Activated naive CD4-positive, alpha-beta T cell (primary cell): Measurements from ENCODE around the gene RCCD1.
"Not testable (repeated sequence)": the region's sequence is repeated elsewhere in the genome, so short reads cannot be mapped to it uniquely, and the experiment has no call there.

Experiments
- DNase-seq, 4 experiments: peaks; one replicate each; lab custom pipeline; 2025; lab: John Stamatoyannopoulos, UW

The RCCD1 gene, protein sequence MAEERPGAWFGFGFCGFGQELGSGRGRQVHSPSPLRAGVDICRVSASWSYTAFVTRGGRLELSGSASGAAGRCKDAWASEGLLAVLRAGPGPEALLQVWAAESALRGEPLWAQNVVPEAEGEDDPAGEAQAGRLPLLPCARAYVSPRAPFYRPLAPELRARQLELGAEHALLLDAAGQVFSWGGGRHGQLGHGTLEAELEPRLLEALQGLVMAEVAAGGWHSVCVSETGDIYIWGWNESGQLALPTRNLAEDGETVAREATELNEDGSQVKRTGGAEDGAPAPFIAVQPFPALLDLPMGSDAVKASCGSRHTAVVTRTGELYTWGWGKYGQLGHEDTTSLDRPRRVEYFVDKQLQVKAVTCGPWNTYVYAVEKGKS

DNA sequence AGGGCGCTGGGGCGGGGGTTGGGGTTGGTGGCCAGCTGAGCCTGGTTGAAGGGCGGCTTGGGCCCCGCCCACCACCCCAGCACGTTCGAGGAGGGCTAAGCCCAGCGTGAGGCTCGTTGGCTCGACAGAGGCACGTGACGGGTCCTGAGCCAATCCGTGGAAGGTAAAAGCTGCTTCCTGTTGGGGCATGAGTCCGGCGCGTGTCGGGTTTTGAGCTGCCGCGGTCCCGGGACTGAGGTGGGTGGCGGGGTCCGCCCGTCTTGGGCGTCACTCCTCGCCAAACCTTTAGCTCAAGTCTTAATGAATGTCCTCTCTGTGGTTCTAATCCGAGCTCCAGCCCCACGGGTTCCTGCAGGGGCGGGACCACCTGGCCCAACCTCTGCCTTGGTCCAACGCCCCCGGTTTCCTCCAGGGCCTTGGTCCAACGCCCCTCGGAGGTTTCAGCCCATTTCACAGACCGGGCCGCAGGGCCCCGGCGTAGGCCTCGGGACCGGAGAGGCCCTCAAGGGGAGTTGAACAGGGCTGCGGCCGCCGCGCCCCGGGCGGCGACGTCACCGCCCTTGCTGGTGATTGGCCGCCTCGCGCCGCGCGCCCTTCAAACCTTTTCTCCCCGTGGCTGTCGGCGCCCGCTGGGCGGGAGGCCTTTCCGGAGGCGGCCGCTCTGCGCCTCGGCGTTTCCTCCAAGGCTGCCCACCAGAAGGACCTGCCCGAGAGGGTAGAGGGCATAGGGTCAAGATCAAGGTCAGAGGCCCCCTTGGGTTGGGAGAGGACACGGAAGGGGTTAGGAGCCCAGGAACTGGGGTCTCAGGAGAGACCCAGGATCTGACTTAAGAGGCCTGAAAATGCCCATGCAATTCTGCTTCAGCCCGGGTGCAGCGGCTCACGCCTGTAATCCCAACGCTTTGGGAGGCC, at the start of gene RCCD1:
RCCD1 (plus strand) TSS at position 173 of the 912 bp plus-strand sequence. CDS start 1,851 bp downstream, outside the sequence.
- DNase-seq, result peak; percentile 55 to 80 (median 75)

DNA sequence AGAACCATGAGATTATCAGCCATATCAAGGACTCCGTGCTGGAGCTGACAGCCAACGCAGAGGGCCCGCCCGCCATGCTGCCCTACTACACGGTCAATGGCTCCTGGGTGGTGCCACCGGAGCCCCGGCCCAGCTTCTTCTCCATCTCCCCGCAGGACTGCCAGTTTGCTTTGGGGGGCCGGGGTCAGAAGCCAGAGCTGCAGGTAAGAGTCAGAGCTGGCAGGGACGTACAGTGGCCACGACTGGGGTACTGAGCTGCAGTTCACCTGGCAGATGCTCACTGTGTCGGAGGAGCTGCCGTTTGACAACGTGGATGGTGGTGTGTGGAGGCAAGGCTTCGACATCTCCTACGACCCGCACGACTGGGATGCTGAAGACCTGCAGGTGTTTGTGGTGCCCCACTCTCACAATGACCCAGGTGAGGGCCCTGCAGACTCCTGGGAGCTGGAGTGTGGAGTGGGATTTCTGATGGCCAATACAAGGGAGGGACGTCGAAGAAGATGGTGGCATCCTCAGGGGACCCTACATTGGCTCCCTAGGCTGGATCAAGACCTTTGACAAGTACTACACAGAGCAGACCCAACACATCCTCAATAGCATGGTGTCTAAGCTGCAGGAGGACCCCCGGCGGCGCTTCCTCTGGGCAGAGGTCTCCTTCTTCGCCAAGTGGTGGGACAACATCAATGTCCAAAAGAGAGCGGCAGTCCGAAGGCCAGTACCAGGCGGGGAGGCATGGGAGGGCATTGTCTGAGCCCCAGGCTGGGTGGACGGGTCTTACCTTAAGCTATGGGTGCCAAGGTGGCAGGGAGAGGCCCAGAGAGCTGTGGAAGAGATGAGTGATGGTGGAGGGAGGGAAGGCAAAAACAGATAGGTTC, 49.1 kb upstream of the RCCD1 start:
- DNase-seq, result no peak

DNA sequence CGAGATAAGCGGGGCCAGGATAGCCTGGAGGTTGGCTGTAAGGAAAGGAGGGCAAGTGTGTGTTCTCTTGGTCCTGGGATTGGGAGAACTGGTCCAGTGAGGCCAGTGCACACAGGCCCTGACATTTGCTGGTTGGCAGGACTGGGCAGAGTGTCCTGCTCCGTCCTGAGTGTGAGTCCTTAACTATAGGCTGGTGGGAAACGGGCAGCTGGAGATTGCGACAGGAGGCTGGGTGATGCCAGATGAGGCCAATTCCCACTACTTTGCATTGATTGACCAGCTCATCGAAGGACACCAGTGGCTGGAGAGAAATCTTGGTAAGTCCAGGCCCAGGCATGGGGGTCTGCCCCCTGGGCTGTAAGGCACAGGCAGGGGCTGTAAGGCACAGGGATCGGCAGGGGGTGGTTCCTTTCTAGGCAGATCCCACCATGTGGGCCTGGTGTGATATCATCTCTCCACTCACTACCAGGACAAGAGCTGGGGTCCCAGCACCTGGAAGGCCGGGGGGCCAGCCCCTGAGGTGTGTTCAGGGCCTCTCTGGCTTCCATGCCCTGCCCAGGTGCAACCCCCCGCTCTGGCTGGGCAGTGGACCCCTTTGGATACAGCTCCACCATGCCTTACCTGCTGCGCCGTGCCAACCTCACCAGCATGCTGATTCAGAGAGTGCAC, 48.4 kb upstream of the RCCD1 start:
- no peak for DNase-seq

- no peak for DNase-seq
Measured at GRCh38 chr15:90907051-90907660, 47.5 kb upstream of the RCCD1 start.

- no peak for DNase-seq
Measured at GRCh38 chr15:90907838-90908507, 46.7 kb upstream of the RCCD1 start.

DNA sequence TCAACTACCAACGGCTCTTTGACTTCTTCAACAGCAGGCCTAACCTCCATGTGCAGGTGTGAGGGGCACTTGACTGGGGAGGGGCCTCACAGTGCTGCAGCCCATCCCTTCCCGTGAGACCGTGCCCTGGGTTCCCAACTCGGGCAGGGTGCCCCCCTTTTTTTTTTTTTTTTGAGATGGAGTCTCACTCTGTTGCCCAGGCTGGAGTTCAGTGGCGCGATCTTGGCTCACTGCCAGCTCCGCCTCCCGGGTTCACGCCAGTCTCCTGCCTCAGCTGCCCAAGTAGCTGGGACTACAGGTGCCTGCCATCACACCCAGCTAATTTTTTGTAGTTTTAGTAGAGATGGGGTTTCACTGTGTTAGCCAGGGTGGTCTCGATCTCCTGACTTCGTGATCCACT, 45.2 kb upstream of the RCCD1 start:
- not testable (repeated sequence) for DNase-seq

- no peak for DNase-seq
Measured at GRCh38 chr15:90909976-90910375, 44.7 kb upstream of the RCCD1 start.

GRCh38 chr15:90910441-90911301, 44.0 kb upstream of the RCCD1 start:
- DNase-seq, result no peak

DNA sequence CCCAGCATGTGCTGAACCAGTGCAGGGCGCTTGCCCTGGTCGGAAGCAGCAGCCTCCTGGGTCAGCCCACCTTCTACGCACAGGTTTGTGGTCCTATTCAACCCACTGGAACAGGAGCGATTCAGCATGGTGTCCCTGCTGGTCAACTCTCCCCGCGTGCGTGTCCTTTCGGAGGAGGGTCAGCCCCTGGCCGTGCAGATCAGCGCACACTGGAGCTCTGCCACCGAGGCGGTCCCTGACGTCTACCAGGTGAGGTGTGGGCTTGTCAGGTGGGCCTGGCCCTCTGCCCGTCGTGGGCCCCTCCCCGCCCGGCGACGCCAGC, 43.4 kb upstream of the RCCD1 start:
- no peak for DNase-seq

- no peak for DNase-seq
Measured at GRCh38 chr15:90911906-90912769, 42.5 kb upstream of the RCCD1 start.

GRCh38 chr15:90912770-90913075, 42.0 kb upstream of the RCCD1 start:
- no peak for DNase-seq

DNA sequence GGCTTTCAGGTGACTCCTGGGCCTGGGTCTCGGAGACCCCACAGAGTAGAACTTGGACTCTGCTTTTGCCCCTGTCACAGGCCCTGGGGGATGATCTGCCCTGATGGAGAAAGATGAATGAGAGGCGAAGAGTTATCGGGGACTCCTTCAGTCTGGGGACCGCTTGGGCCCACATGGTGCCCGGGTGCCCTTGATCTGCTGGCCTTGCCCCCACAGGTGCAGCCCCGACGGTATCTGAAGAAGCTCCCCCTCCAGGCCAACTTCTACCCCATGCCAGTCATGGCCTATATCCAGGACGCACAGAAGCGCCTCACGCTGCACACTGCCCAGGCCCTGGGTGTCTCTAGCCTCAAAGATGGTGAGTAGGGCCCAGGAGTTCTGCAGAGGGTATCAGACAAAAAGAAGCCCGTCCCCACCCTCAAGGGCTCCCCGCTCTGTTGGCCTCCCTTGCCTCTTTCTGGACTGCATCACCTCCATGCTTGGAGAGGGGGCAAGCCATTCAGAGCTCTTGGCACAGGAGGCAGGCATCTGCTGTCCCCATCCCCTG, 41.2 kb upstream of the RCCD1 start:
- no peak for DNase-seq

- DNase-seq, result no peak
Measured at GRCh38 chr15:90914305-90915080, 40.2 kb upstream of the RCCD1 start.

DNA sequence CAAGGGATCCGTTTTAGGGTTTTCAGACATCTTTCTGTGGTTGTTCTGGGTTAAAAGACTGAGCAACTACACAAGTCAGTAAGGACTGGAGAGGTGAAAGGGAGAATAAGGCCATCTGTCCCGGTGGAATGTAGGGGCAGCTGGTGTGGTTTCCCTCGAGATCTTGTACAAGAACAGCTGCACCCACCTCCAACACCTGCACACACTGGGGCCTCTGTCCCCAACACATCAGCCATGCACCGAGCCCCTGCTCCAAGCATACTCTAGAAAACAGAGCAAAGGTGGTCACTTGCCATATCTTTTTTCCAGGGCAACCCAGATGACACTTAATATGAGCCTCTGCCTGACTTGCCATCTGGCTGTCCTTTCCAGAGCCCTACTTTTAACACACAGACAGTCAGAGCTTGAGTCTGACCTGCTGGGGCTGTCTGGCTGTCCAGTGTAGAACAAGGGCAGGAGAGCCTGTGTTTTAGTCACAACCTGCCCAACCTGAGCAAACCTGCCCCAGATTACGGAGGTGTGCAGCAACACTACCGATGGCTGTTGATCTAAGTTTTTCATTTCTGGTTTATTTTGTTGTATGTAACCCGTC, 39.4 kb upstream of the RCCD1 start:
- DNase-seq, result no peak

DNA sequence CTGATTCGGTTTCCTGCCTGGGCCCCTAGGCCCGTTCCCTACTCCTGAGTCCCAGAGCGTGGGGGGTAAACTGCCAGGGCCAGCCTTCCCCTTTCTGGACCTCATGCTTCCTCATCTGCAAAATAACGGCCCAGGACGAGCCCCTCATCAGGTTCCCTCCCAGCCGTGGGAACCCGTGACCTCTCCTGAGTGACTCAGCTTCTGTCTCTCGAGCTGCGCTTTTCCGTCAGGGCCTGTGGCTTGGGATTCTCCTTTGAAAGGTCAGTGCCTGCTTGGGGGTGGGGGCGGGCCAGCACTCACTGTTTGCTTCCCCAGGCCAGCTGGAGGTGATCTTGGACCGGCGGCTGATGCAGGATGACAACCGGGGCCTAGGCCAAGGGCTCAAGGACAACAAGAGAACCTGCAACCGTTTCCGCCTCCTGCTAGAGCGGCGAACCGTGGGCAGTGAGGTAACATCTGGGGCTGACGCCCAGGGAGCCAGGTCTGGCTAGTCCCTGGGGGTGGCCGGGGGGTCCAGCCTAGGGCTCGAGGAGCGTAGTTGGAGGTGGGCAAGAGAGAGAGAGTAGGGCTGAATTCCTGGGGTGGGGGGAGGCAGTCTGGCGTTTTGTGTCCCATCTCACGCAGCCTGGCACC, 38.8 kb upstream of the RCCD1 start:
- no peak for DNase-seq

GRCh38 chr15:90916461-90916860, 38.2 kb upstream of the RCCD1 start:
- no peak for DNase-seq

- no peak for DNase-seq
Measured at GRCh38 chr15:90917569-90917968, 37.1 kb upstream of the RCCD1 start.
